Stomach (tissue), 9 donors: ENCODE data around the gene UPF2. TPM values are rescaled to one million over a fixed set of nuclear protein-coding genes. Genes with fewer than 3 reads are reported as not detected.

Source experiments
- DNase-seq, 2 donors: peaks; one replicate each; pipeline versions ENCODE4 v3.0.0 to v3.0.0-alpha.2; 2013 to 2019
- H3K27ac ChIP-seq, 5 donors: fragments of 200-600 bp in 4 of 5; sonication (generic) in 4 of 5; one replicate each; pipeline ENCODE4 v1.5.1; 2013 to 2019; ENCODE audit warnings: mild to moderate bottlenecking in 1 of 5, moderate library complexity in 1 of 5
- H3K27me3 ChIP-seq, 3 donors: fragments of 200-600 bp; sonication (generic); one replicate each; pipeline ENCODE4 v1.5.1; 2017 to 2019; ENCODE audit warnings: mixed run types in 1 of 3
- H3K36me3 ChIP-seq, 4 donors: fragments of 200-600 bp; sonication (generic); 1 replicate in 3 of 4; 2 replicates in 1 of 4; pipeline ENCODE4 v1.5.1; 2016 to 2019
- H3K4me1 ChIP-seq, 4 donors: fragments of 200-600 bp; sonication (generic); one replicate each; pipeline ENCODE4 v1.5.1; 2016 to 2019
- H3K4me3 ChIP-seq, 4 donors: fragments of 200-600 bp; sonication (generic) in 3 of 4; one replicate each; pipeline ENCODE4 v1.5.1; 2016 to 2019; ENCODE audit warnings: mild to moderate bottlenecking in 1 of 4
- H3K9me3 ChIP-seq, 4 donors: fragments of 200-600 bp; sonication (generic); one replicate each; pipeline ENCODE4 v1.5.1; 2016 to 2019
- EP300 ChIP-seq: sonication (generic); formaldehyde crosslinking; IDR thresholded peaks from one replicate; pipeline ENCODE4 v1.6.1; 2017; ENCODE audit warnings: antibody characterized with exemption
- POLR2A ChIP-seq, 4 donors: fragments of 450-650 bp; IDR thresholded peaks; one replicate each; pipeline ENCODE4 v1.6.1; 2016; ENCODE audit warnings: antibody characterized with exemption in 4 of 4, control low read depth in 2 of 4, mild to moderate bottlenecking in 1 of 4, moderate library complexity in 1 of 4
- POLR2AphosphoS5 ChIP-seq, 3 donors: sonication (generic); formaldehyde crosslinking; IDR thresholded peaks; one replicate each; pipeline ENCODE4 v1.6.1; 2016; ENCODE audit warnings: antibody characterized with exemption in 3 of 3
- WGBS, 5 donors: extraction: QIAGEN DNeasy Blood & Tissue Kit in 3 of 5; methylation state at CpG; one replicate each; pipeline versions ENCODE4 v1.1.5 to v1.1.7; 2013 to 2018; 5-methylcytosine and 5-hydroxymethylcytosine counted together
- intact Hi-C: fragments of 100-400 bp; cut with DNase I; formaldehyde crosslinking; loops from one replicate; pipeline ENCODE4 v1.15.1; 2023; ENCODE audit warnings: low total_unique reads
- polyA plus RNA-seq, 3 donors: library from polyadenylated mRNA; stranded (reverse); fragments of 200-250 nt; gene quantifications; one replicate each; pipeline ENCODE4 v1.2.3, GENCODE V29; 2013
- small RNA-seq, 4 donors: library from RNA; depleted of rRNA; stranded (forward); fragments of <200 nt; gene quantifications; one replicate each; pipeline ENCODE3, GENCODE V24; 2016
- total RNA-seq, 5 donors: library from RNA; depleted of rRNA; stranded (reverse); fragments of >200 nt; gene quantifications; one replicate each; pipeline versions ENCODE4 v1.1.0 to v1.2.3, GENCODE V29; 2014 to 2016
- TF ChIP-seq, protein P1 (sequence below), 7 experiments: fragments of 450-650 bp in 4 of 7; fragments of 200-600 bp in 3 of 7; sonication (generic) in 3 of 7; IDR thresholded peaks; one replicate each; pipeline ENCODE4 v1.5.1; 2016 to 2019; ENCODE audit warnings: antibody characterized with exemption in 7 of 7, control low read depth in 2 of 7, mild to moderate bottlenecking in 1 of 7
- donor health status: healthy with polysubstance abuse.
- donor health status: Bipolar disorder and iron deficiency.
- donor health status: healthy.

Gene UPF2
- total and polyA plus RNA-seq, 8 donors, result 8.7 to 48.6 (median 17.2) TPM

- TF ChIP-seq, protein P1, sequence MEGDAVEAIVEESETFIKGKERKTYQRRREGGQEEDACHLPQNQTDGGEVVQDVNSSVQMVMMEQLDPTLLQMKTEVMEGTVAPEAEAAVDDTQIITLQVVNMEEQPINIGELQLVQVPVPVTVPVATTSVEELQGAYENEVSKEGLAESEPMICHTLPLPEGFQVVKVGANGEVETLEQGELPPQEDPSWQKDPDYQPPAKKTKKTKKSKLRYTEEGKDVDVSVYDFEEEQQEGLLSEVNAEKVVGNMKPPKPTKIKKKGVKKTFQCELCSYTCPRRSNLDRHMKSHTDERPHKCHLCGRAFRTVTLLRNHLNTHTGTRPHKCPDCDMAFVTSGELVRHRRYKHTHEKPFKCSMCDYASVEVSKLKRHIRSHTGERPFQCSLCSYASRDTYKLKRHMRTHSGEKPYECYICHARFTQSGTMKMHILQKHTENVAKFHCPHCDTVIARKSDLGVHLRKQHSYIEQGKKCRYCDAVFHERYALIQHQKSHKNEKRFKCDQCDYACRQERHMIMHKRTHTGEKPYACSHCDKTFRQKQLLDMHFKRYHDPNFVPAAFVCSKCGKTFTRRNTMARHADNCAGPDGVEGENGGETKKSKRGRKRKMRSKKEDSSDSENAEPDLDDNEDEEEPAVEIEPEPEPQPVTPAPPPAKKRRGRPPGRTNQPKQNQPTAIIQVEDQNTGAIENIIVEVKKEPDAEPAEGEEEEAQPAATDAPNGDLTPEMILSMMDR (IDR thresholded peaks at IDR 0.05), result no peak
- TF ChIP-seq EP300 (no peak), POLR2AphosphoS5 (IDR thresholded peaks at IDR 0.05) (no peak), POLR2A (IDR thresholded peaks at IDR 0.05) (no peak)
- DNase-seq, result no peak
- H3K4me1 ChIP-seq, result peaks cover 17 to 38% (median 26%) of the 10 kb centered on the region in 4 donors
- H3K36me3 ChIP-seq, result peaks cover 0 to 43% (median 31%) of the 10 kb centered on the region in 4 donors
- H3K27ac ChIP-seq, result no peak overlapping the region
- H3K9me3 ChIP-seq, result no peaks in the 10 kb centered on the region
- 85 to 92% (median 88%) methylated on average over 7 of the region's 7 CpGs for WGBS, 5 donors
- H3K4me3 ChIP-seq, result no peak overlapping the region
- H3K27me3 ChIP-seq, result peaks cover 0 to 17% (median 0%) of the 10 kb centered on the region in 3 donors
- intact Hi-C loops, result no loop called here
Observed at GRCh38 chr10:11870900-11871400, 171.7 kb downstream of the UPF2 start.

- Histone ChIP-seq H3K27me3 (peaks cover 0 to 17% (median 0%) of the 10 kb centered on the region in 3 donors), H3K9me3 (no peaks in the 10 kb centered on the region), H3K36me3 (peaks cover 0 to 43% (median 33%) of the 10 kb centered on the region in 4 donors), H3K4me3 (peak overlapping the region in 1 of 4 donors; percentile 35), H3K4me1 (peaks cover 14 to 33% (median 22%) of the 10 kb centered on the region in 4 donors), H3K27ac (no peak overlapping the region)
- no peak for DNase-seq
- TF ChIP-seq, protein P1 (IDR thresholded peaks at IDR 0.05), result no peak
- TF ChIP-seq POLR2AphosphoS5 (IDR thresholded peaks at IDR 0.05) (no peak), POLR2A (IDR thresholded peaks at IDR 0.05) (no peak), EP300 (no peak)
- WGBS, 5 donors, result 76 to 90% (median 86%) methylated on average over 8 of the region's 8 CpGs
- intact Hi-C loops, result no loop called here
Observed at GRCh38 chr10:11870461-11870780, 172.2 kb downstream of the UPF2 start.

Small RNA genes lying within 50 kb of the gene (small RNA-seq; reads per million reads assigned to genes)
- gene RNU6-1095P, result 0 reads per million in 4 donors

Other genes with a start within 250 kb of the UPF2 start
- gene PROSER2, start 219.5 kb downstream of the UPF2 start, total RNA-seq, result 10 to 100 TPM in 2 of 5 donors, 1 to 10 TPM in 2, not detected in 1; 1.3 to 16.2 (median 9.5) TPM
- gene PROSER2, start 219.5 kb downstream of the UPF2 start, polyA plus RNA-seq, result 10 to 100 TPM in 1 of 3 donors, 1 to 10 TPM in 2; 5.2 to 13.4 (median 5.7) TPM
- 10 to 100 TPM in 3 of 5 donors, 1 to 10 TPM in 2; 6.4 to 98.2 (median 19.0) TPM for gene DHTKD1, start 26.1 kb upstream of the UPF2 start, total RNA-seq
- 1 to 10 TPM; 7.1 to 9.8 (median 7.7) TPM for gene DHTKD1, start 26.1 kb upstream of the UPF2 start, polyA plus RNA-seq
- gene SEC61A2, start 86.9 kb upstream of the UPF2 start, total RNA-seq, result 10 to 100 TPM in 4 of 5 donors, under 1 TPM in 1; 0.58 to 17.4 (median 11.9) TPM
- 1 to 10 TPM; 1.1 to 3.2 (median 2.2) TPM for gene SEC61A2, start 86.9 kb upstream of the UPF2 start, polyA plus RNA-seq
- gene NUDT5, start 153.1 kb upstream of the UPF2 start, total RNA-seq, result 10 to 100 TPM; 21.4 to 49.4 (median 37.9) TPM
- gene NUDT5, start 153.1 kb upstream of the UPF2 start, polyA plus RNA-seq, result 10 to 100 TPM; 30.2 to 45.3 (median 39.6) TPM
- 100 to 1,000 TPM in 1 of 5 donors, 10 to 100 TPM in 4; 22.3 to 103 (median 62.4) TPM for gene CDC123, start 153.4 kb upstream of the UPF2 start, total RNA-seq
- 10 to 100 TPM; 30.3 to 41.7 (median 39.4) TPM for gene CDC123, start 153.4 kb upstream of the UPF2 start, polyA plus RNA-seq